ENCODE results near the gene TRABD2B. TPM values are rescaled to one million over a fixed set of nuclear protein-coding genes. Genes with fewer than 3 reads are reported as not detected.

The TRABD2B gene
- total RNA-seq, 1 donor: not detected

- Histone ChIP-seq H3K4me1 (ENCODE audit: insufficient read depth, low read length) (no peaks in the 10 kb centered on the region), H3K9me3 (ENCODE audit: low read depth, low read length) (no peaks in the 10 kb centered on the region), H3K4me3 (ENCODE audit: low read length) (no peak overlapping the region), H3K27me3 (ENCODE audit: insufficient read depth, low read length) (no peaks in the 10 kb centered on the region)
Observed at GRCh38 chr1:47911424-47911823, 85.8 kb downstream of the TRABD2B start.

GRCh38 chr1:47908258-47908657, 88.9 kb downstream of the TRABD2B start:
- no peaks in the 10 kb centered on the region for H3K9me3 ChIP-seq (ENCODE audit: low read depth, low read length)
- no peak overlapping the region for H3K4me3 ChIP-seq (ENCODE audit: low read length)
- H3K27me3 ChIP-seq (ENCODE audit: insufficient read depth, low read length): no peaks in the 10 kb centered on the region
- H3K4me1 ChIP-seq (ENCODE audit: insufficient read depth, low read length): no peaks in the 10 kb centered on the region

GRCh38 chr1:47907177-47907528, 90.0 kb downstream of the TRABD2B start:
- no peaks in the 10 kb centered on the region for H3K9me3 ChIP-seq (ENCODE audit: low read depth, low read length)
- H3K4me3 ChIP-seq (ENCODE audit: low read length): no peak overlapping the region
- H3K27me3 ChIP-seq (ENCODE audit: insufficient read depth, low read length): no peaks in the 10 kb centered on the region
- H3K4me1 ChIP-seq (ENCODE audit: insufficient read depth, low read length): no peaks in the 10 kb centered on the region

GRCh38 chr1:47906527-47907176, 90.5 kb downstream of the TRABD2B start:
- Histone ChIP-seq H3K4me1 (ENCODE audit: insufficient read depth, low read length) (no peaks in the 10 kb centered on the region), H3K4me3 (ENCODE audit: low read length) (no peak overlapping the region), H3K9me3 (ENCODE audit: low read depth, low read length) (no peaks in the 10 kb centered on the region), H3K27me3 (ENCODE audit: insufficient read depth, low read length) (no peaks in the 10 kb centered on the region)

GRCh38 chr1:47906009-47906432, 91.2 kb downstream of the TRABD2B start:
- Histone ChIP-seq H3K4me1 (ENCODE audit: insufficient read depth, low read length) (no peaks in the 10 kb centered on the region), H3K4me3 (ENCODE audit: low read length) (no peak overlapping the region), H3K9me3 (ENCODE audit: low read depth, low read length) (no peaks in the 10 kb centered on the region), H3K27me3 (ENCODE audit: insufficient read depth, low read length) (no peaks in the 10 kb centered on the region)

GRCh38 chr1:47903723-47904122, 93.5 kb downstream of the TRABD2B start:
- H3K4me1 ChIP-seq (ENCODE audit: insufficient read depth, low read length): no peaks in the 10 kb centered on the region
- no peaks in the 10 kb centered on the region for H3K9me3 ChIP-seq (ENCODE audit: low read depth, low read length)
- no peaks in the 10 kb centered on the region for H3K27me3 ChIP-seq (ENCODE audit: insufficient read depth, low read length)
- no peak overlapping the region for H3K4me3 ChIP-seq (ENCODE audit: low read length)

- no peaks in the 10 kb centered on the region for H3K27me3 ChIP-seq (ENCODE audit: insufficient read depth, low read length)
- H3K4me3 ChIP-seq (ENCODE audit: low read length): no peak overlapping the region
- no peaks in the 10 kb centered on the region for H3K9me3 ChIP-seq (ENCODE audit: low read depth, low read length)
- H3K4me1 ChIP-seq (ENCODE audit: insufficient read depth, low read length): no peaks in the 10 kb centered on the region
Observed at GRCh38 chr1:47901001-47901575, 96.1 kb downstream of the TRABD2B start.

GRCh38 chr1:47898133-47898845, 98.9 kb downstream of the TRABD2B start:
- no peaks in the 10 kb centered on the region for H3K27me3 ChIP-seq (ENCODE audit: insufficient read depth, low read length)
- no peaks in the 10 kb centered on the region for H3K4me1 ChIP-seq (ENCODE audit: insufficient read depth, low read length)
- H3K4me3 ChIP-seq (ENCODE audit: low read length): no peak overlapping the region
- H3K9me3 ChIP-seq (ENCODE audit: low read depth, low read length): no peaks in the 10 kb centered on the region

- no peaks in the 10 kb centered on the region for H3K4me1 ChIP-seq (ENCODE audit: insufficient read depth, low read length)
- no peaks in the 10 kb centered on the region for H3K27me3 ChIP-seq (ENCODE audit: insufficient read depth, low read length)
- H3K4me3 ChIP-seq (ENCODE audit: low read length): no peak overlapping the region
- no peaks in the 10 kb centered on the region for H3K9me3 ChIP-seq (ENCODE audit: low read depth, low read length)
Observed at GRCh38 chr1:47895279-47896125, 101.7 kb downstream of the TRABD2B start.

- H3K4me1 ChIP-seq (ENCODE audit: insufficient read depth, low read length): no peaks in the 10 kb centered on the region
- no peak overlapping the region for H3K4me3 ChIP-seq (ENCODE audit: low read length)
- no peaks in the 10 kb centered on the region for H3K9me3 ChIP-seq (ENCODE audit: low read depth, low read length)
- no peaks in the 10 kb centered on the region for H3K27me3 ChIP-seq (ENCODE audit: insufficient read depth, low read length)
Observed at GRCh38 chr1:47894410-47895278, 102.5 kb downstream of the TRABD2B start.

- Histone ChIP-seq H3K27me3 (ENCODE audit: insufficient read depth, low read length) (no peaks in the 10 kb centered on the region), H3K4me3 (ENCODE audit: low read length) (no peak overlapping the region), H3K4me1 (ENCODE audit: insufficient read depth, low read length) (no peaks in the 10 kb centered on the region), H3K9me3 (ENCODE audit: low read depth, low read length) (no peaks in the 10 kb centered on the region)
Observed at GRCh38 chr1:47893412-47893811, 103.8 kb downstream of the TRABD2B start.

- no peak overlapping the region for H3K4me3 ChIP-seq (ENCODE audit: low read length)
- H3K27me3 ChIP-seq (ENCODE audit: insufficient read depth, low read length): no peaks in the 10 kb centered on the region
- no peaks in the 10 kb centered on the region for H3K9me3 ChIP-seq (ENCODE audit: low read depth, low read length)
- H3K4me1 ChIP-seq (ENCODE audit: insufficient read depth, low read length): no peaks in the 10 kb centered on the region
Observed at GRCh38 chr1:47890779-47891178, 106.4 kb downstream of the TRABD2B start.

GRCh38 chr1:47888294-47888629, 108.9 kb downstream of the TRABD2B start:
- Histone ChIP-seq H3K4me3 (ENCODE audit: low read length) (no peak overlapping the region), H3K4me1 (ENCODE audit: insufficient read depth, low read length) (no peaks in the 10 kb centered on the region), H3K9me3 (ENCODE audit: low read depth, low read length) (no peaks in the 10 kb centered on the region), H3K27me3 (ENCODE audit: insufficient read depth, low read length) (no peaks in the 10 kb centered on the region)

GRCh38 chr1:47887475-47888293, 109.5 kb downstream of the TRABD2B start:
- Histone ChIP-seq H3K9me3 (ENCODE audit: low read depth, low read length) (no peaks in the 10 kb centered on the region), H3K27me3 (ENCODE audit: insufficient read depth, low read length) (no peaks in the 10 kb centered on the region), H3K4me1 (ENCODE audit: insufficient read depth, low read length) (no peaks in the 10 kb centered on the region), H3K4me3 (ENCODE audit: low read length) (no peak overlapping the region)
